Hepatocyte (in vitro differentiated cells): Measurements from ENCODE around the gene NRK.

ENCODE experiments used
- EZH2 ChIP-seq: fragments of 200-600 bp; sonication (generic); IDR thresholded peaks from 2 replicates; pipeline ENCODE4 v1.6.1; 2016; ENCODE audit warnings: antibody characterized with exemption, mild to moderate bottlenecking, borderline replicate concordance
- EZH2phosphoT487 ChIP-seq: fragments of 200-600 bp; sonication (generic); IDR thresholded peaks from one replicate; pipeline ENCODE4 v1.6.1; 2018; ENCODE audit warnings: antibody characterized with exemption, mild to moderate bottlenecking, low read depth, moderate library complexity; ENCODE audit not compliant: unreplicated experiment, severe bottlenecking
- TF ChIP-seq, protein P1 (sequence below): fragments of 200-600 bp; sonication (generic); IDR thresholded peaks from 2 replicates; pipeline ENCODE4 v1.5.1; 2016; ENCODE audit warnings: antibody characterized with exemption, mild to moderate bottlenecking; ENCODE audit not compliant: poor library complexity

- TF ChIP-seq, protein P1, sequence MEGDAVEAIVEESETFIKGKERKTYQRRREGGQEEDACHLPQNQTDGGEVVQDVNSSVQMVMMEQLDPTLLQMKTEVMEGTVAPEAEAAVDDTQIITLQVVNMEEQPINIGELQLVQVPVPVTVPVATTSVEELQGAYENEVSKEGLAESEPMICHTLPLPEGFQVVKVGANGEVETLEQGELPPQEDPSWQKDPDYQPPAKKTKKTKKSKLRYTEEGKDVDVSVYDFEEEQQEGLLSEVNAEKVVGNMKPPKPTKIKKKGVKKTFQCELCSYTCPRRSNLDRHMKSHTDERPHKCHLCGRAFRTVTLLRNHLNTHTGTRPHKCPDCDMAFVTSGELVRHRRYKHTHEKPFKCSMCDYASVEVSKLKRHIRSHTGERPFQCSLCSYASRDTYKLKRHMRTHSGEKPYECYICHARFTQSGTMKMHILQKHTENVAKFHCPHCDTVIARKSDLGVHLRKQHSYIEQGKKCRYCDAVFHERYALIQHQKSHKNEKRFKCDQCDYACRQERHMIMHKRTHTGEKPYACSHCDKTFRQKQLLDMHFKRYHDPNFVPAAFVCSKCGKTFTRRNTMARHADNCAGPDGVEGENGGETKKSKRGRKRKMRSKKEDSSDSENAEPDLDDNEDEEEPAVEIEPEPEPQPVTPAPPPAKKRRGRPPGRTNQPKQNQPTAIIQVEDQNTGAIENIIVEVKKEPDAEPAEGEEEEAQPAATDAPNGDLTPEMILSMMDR: no peak
- TF ChIP-seq EZH2 (no peak), EZH2phosphoT487 (no peak)
Measured at GRCh38 chrX:105973387-105973739, 151.0 kb downstream of the NRK start.
